Regular cardiac myocyte (primary cell): Measurements from ENCODE around the gene HCRT. TPM values are rescaled to one million over a fixed set of nuclear protein-coding genes. Genes with fewer than 3 reads are reported as not detected.

Source experiments
- total RNA-seq: library from RNA; depleted of rRNA; stranded (reverse); fragments of >200 nt; gene quantifications from 2 replicates; pipeline ENCODE4 v1.2.3, GENCODE V29; 2014

The HCRT gene
- not detected in 2 replicates for total RNA-seq

GRCh38 chr17:42184713-42185620, at the start of gene HCRT:
TSS of gene HCRT (minus strand) at chr17:42185452. CDS start at chr17:42185365, 87 bp downstream.

DNA sequence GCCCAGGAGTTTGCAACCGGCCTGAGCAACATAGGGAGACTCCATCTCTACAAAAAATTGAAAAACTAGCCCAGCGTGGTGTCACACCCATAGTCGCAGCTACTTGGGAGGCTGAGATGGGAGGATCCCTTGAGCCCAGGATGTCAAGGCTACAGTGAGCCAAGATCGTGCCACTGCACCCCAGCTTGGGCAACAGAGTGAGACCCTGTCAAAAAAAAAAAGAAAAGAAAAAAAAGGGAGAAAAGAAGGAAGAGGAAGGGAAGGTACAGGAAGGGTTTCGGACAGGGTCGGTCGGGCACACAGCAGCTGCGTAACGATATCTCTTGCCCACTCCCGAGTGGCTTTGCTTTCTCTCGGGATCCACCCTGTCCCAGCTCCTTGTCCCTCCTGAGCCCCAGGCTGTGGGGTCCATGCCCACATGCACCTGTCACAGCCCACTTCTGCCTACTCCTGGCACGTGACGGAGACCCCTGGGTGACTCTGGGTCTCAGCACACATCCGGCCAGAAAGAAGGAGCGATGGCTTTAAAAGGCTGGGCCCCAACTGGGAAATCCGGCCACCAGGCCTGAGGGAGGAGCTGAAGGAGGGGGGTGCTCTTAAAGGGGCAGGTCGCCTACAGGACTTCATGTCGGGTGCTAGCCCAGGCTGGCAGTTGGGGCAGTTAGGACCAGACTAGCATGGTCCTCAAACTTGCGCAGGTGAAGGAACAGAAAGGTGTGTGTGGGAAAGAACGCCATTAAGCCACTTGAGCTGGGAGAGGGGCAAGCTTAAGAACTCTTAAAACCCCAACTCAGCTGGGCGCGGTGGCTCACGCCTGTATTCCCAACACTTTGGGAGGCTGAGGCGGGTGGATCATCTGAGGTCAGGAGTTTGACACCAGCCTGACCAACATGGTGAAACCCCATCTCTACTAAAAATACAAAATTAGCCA, 9.0 kb upstream of the HCRT start, which contains the start of gene GHDC:
Gene GHDC (minus strand): TSS at position 526 of the 931 bp plus-strand sequence. CDS start 913 bp downstream, outside the sequence.

DNA sequence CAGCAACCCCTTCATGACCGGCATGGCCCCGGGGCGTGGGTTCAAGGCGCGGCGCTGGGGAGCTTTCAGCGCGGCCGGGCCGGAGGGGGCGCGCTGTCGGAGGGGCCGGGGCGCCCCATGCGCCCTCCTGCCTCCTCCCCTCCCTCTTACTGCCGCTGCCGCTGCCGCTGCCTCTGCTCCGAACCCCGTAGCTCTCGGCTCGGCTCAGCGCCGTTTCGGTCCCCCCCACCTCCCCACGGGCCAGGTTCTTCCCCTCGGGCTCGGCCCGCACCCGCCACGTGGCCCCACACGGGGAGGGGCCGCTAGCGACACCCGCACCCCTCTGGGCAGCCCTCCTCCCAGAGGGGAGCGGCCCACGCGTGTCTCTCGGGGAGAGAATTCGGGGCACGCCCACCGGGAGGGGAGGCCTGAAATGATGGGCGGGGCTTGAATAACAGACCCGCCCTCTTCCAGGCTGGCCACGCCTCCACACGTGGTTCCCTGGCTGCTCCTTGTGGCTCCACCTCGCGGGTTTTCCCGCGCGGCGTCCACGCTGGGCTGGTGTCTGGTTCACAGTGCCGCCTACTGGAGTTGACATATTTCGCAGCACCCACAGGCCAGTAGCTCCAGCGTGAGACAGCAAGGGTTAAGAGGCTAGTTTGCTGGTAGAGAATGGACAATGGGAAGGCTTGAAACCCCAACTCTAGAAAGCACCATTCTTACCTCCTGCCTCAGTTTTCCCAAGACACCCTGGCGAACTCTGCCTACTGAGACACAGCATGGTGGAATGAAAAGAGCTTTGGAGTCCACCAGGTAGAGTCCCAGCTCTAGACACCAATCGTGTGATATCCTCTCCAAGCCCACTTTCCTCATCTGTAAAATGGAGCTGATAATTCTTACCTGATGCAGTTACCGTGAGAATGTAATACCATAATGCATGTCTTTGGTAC, 4.1 kb downstream of the HCRT start, which contains the start of gene KCNH4:
Gene KCNH4 (minus strand): TSS at position 221 of the 929 bp plus-strand sequence. CDS start 197 bp downstream, at position 24.

Other genes starting within 250 kb of the HCRT start
- gene CNP, start 218.7 kb downstream of the HCRT start, total RNA-seq = 25.4 and 68.6 TPM in 2 replicates
- 53.3 and 89.9 TPM in 2 replicates for gene DNAJC7, start 168.0 kb downstream of the HCRT start, total RNA-seq
- 27.1 and 42.4 TPM in 2 replicates for gene NKIRAS2, start 165.4 kb downstream of the HCRT start, total RNA-seq
- under 0.01 and 0.28 TPM in 2 replicates for gene C17orf113, start 134.9 kb downstream of the HCRT start, total RNA-seq
- under 0.01 TPM in 1 of 2 replicates, not detected in the other for gene ZNF385C, start 87.0 kb downstream of the HCRT start, total RNA-seq
- 6.5 and 13.2 TPM in 2 replicates for gene DHX58, start 72.7 kb downstream of the HCRT start, total RNA-seq
- 6.9 and 7.6 TPM in 2 replicates for gene KAT2A, start 64.1 kb downstream of the HCRT start, total RNA-seq
- gene HSPB9, start 62.6 kb downstream of the HCRT start, total RNA-seq = not detected in 2 replicates
- 54.7 and 99.3 TPM in 2 replicates for gene RAB5C, start 30.5 kb downstream of the HCRT start, total RNA-seq
- gene KCNH4, start 4.3 kb downstream of the HCRT start, total RNA-seq = under 0.01 TPM in 1 of 2 replicates, not detected in the other
- gene GHDC, start 9.0 kb upstream of the HCRT start, total RNA-seq = 12.5 and 20.9 TPM in 2 replicates
- 28.8 and 29.3 TPM in 2 replicates for gene STAT5B, start 90.9 kb upstream of the HCRT start, total RNA-seq
- 4.8 and 16.6 TPM in 2 replicates for gene STAT5A, start 103.0 kb upstream of the HCRT start, total RNA-seq
- gene STAT3, start 203.0 kb upstream of the HCRT start, total RNA-seq = 99.5 and 101 TPM in 2 replicates
- gene CAVIN1, start 237.8 kb upstream of the HCRT start, total RNA-seq = 691 and 1,245 TPM in 2 replicates